K562 (cell line): Measurements from ENCODE around the gene ZNF488. TPM values are rescaled to one million over a fixed set of nuclear protein-coding genes. Genes with fewer than 3 reads are reported as not detected.

Source experiments
- ATAC-seq: fragments of 200-7000 bp; cut with Tn5 transposase; 3 replicates; pipeline ENCODE4 v1.9.1; 2020; ENCODE audit warnings: moderate library complexity
- BruUV-seq: library from RNA; stranded (reverse); fragments of 400-500 nt; replicated peaks from 2 replicates; lab custom pipeline; 2021; lab: Mats Ljungman, UMichigan
- CTCF ChIA-PET: fragments of 300-600 bp; formaldehyde crosslinking; extraction: SDS; loops from one replicate; lab custom pipeline; 2021; ENCODE audit warnings: low intra/inter-chr PET ratio; lab: Yijun Ruan, JAX
- POLR2A ChIA-PET: fragments of 300-600, 350-650 bp; sonication (Branson Sonifier 250); formaldehyde crosslinking; extraction: SDS; loops from one replicate; lab custom pipeline; 2021; ENCODE audit warnings: antibody characterized with exemption, inconsistent platforms; lab: Yijun Ruan, JAX
- DNase-seq, 4 experiments: peaks; one replicate each; pipeline versions ENCODE4 v3.0.0 to v3.0.0-alpha.2; 2011 to 2018; ENCODE audit warnings: low spot score in 3 of 4, mixed read lengths in 3 of 4; ENCODE audit errors: extremely low read depth in 1 of 4
- FAIRE-seq: peaks from 2 replicates; lab custom pipeline; 2011; peaks lifted over from hg19 to GRCh38; lab: Jason Lieb, UNC
- H2AFZ ChIP-seq: 2 replicates; pipeline ENCODE4 v1.6.0; 2011; ENCODE audit warnings: low read depth, low read length, control low read depth, inconsistent platforms
- H3K27ac ChIP-seq: fragments of 200-600 bp; 3 replicates; pipeline ENCODE4 v1.8.0; 2011; ENCODE audit warnings: low read depth, mild to moderate bottlenecking, control low read depth, inconsistent platforms, low read length, moderate library complexity, mixed read lengths; ENCODE audit errors: extremely low read depth
- H3K27me3 ChIP-seq, 2 experiments: fragments of 300-600 bp in 1 of 2; 2 replicates in 1 of 2; 3 replicates in 1 of 2; pipeline versions ENCODE4 v1.6.0 to v1.8.0; 2011; ENCODE audit warnings: inconsistent platforms in 2 of 2, low read length in 2 of 2, mild to moderate bottlenecking in 1 of 2, mixed read lengths in 1 of 2, moderate library complexity in 1 of 2; ENCODE audit not compliant: control insufficient read depth in 2 of 2, insufficient read depth in 2 of 2
- H3K36me3 ChIP-seq: fragments of 300-600 bp; 3 replicates; pipeline ENCODE4 v1.8.0; 2011; ENCODE audit warnings: mild to moderate bottlenecking, low read length, inconsistent platforms; ENCODE audit not compliant: control insufficient read depth, insufficient read depth
- H3K4me1 ChIP-seq, 2 experiments: fragments of 200-600 bp in 1 of 2; replicated peaks in 1 of 2; 2 replicates in 1 of 2; 3 replicates in 1 of 2; pipeline versions ENCODE4 v1.5.1 to v1.8.0; 2011; ENCODE audit warnings: inconsistent platforms in 2 of 2, low read length in 2 of 2, mild to moderate bottlenecking in 1 of 2, mixed read lengths in 1 of 2, moderate library complexity in 1 of 2; ENCODE audit not compliant: control insufficient read depth in 2 of 2, insufficient read depth in 2 of 2
- H3K4me2 ChIP-seq: 2 replicates; pipeline ENCODE4 v1.6.1; 2011; ENCODE audit warnings: low read length, control low read depth, inconsistent platforms, mixed read lengths; ENCODE audit not compliant: insufficient read depth
- H3K4me3 ChIP-seq: fragments of 200-600 bp; sonication (generic), shearing (Covaris generic); 2 replicates; pipeline ENCODE4 v1.5.1; 2016; ENCODE audit warnings: control low read depth, inconsistent platforms
- H3K79me2 ChIP-seq: fragments of 200-600 bp; 3 replicates; pipeline ENCODE4 v1.8.0; 2011; ENCODE audit warnings: low read length, inconsistent platforms; ENCODE audit not compliant: control insufficient read depth, insufficient read depth
- H3K9ac ChIP-seq, 2 experiments: 2 replicates each; pipeline versions ENCODE4 v1.6.0 to v1.6.1; 2011; ENCODE audit warnings: low read depth in 2 of 2, low read length in 2 of 2, control low read depth in 1 of 2, inconsistent platforms in 1 of 2, mild to moderate bottlenecking in 1 of 2, mixed read lengths in 1 of 2; ENCODE audit not compliant: insufficient read depth in 1 of 2
- H3K9me1 ChIP-seq: one replicate; pipeline ENCODE4 v1.6.0; 2011; ENCODE audit warnings: inconsistent platforms, mild to moderate bottlenecking, low read length, moderate library complexity; ENCODE audit not compliant: control insufficient read depth, insufficient read depth
- H3K9me3 ChIP-seq: replicated peaks from 2 replicates; pipeline ENCODE4 v1.5.1; 2011; ENCODE audit warnings: low read depth, low read length, inconsistent platforms; ENCODE audit not compliant: control insufficient read depth, insufficient read depth
- H4K20me1 ChIP-seq: replicated peaks from 2 replicates; pipeline ENCODE4 v1.6.1; 2011; ENCODE audit warnings: low read length, inconsistent platforms, mixed read lengths; ENCODE audit not compliant: control insufficient read depth, insufficient read depth
- ZNF316 ChIP-seq: fragments of 450-650 bp; IDR thresholded peaks from 2 replicates; pipeline ENCODE4 v1.6.1; 2016
- WGBS: fragments of 100-300 bp; shearing (Covaris generic); methylation state at CpG from one replicate; pipeline ENCODE4 v1.1.6; 2016; ENCODE audit warnings: low coverage, mixed read lengths; ENCODE audit not compliant: insufficient coverage; ENCODE audit errors: missing lambda C conversion rate; 5-methylcytosine and 5-hydroxymethylcytosine counted together
- in situ Hi-C: fragments of 300-500 bp; cut with MboI; formaldehyde crosslinking; loops from 4 replicates; pipeline ENCODE4 v1.15.0; 2018; ENCODE audit warnings: inconsistent platforms, mixed read lengths
- intact Hi-C: fragments of 100-400 bp; cut with micrococcal nuclease; formaldehyde crosslinking; loops from 2 replicates; pipeline ENCODE4 v1.14.2; 2022
- polyA plus RNA-seq, 8 experiments: library from polyadenylated mRNA; depleted of rRNA in 4 of 8; stranded (reverse) in 5 of 8; unstranded in 3 of 8; fragments of >200 nt; fragmentation: Nextera tagmentation in 2 of 8; fragmentation: Illumina TruSeq in 1 of 8; extraction: Ambion mirVana in 2 of 8; extraction: Trizol in 1 of 8; gene quantifications; 2 replicates each; pipeline versions ENCODE4 v1.2.1 to v1.2.3, GENCODE V29; 2011 to 2014; ENCODE audit warnings: inconsistent platforms in 1 of 8, missing spikeins in 1 of 8
- total RNA-seq, 7 experiments: library from RNA; depleted of rRNA in 6 of 7; stranded (reverse); fragments of >200 nt in 6 of 7; fragmentation: Illumina TruSeq in 2 of 7; extraction: Trizol in 2 of 7; gene quantifications; 2 replicates each; pipeline versions ENCODE4 v1.2.1 to v1.2.3, GENCODE V29; 2011 to 2021; ENCODE audit warnings: low replicate concordance in 1 of 7
- TF ChIP-seq, protein P1 (sequence below): fragments of 250-450 bp; sonication (Bioruptor Pico); IDR thresholded peaks from 2 replicates; pipeline ENCODE4 v1.4.0; 2020; ENCODE audit warnings: mild to moderate bottlenecking, moderate library complexity
- TF ChIP-seq, protein P2 (sequence below): fragments of 450-650 bp; formaldehyde crosslinking; IDR thresholded peaks from 2 replicates; pipeline ENCODE4 v1.4.0; 2022; ENCODE audit warnings: mild to moderate bottlenecking, moderate library complexity

ZNF488 gene
- total and polyA plus RNA-seq, 9 of the 15 experiments (the other 6 are each of a cell fraction or from before 2014, with no cell fraction given) = 0.03 to 0.09 (median 0.05) TPM; not detected in 3

DNA sequence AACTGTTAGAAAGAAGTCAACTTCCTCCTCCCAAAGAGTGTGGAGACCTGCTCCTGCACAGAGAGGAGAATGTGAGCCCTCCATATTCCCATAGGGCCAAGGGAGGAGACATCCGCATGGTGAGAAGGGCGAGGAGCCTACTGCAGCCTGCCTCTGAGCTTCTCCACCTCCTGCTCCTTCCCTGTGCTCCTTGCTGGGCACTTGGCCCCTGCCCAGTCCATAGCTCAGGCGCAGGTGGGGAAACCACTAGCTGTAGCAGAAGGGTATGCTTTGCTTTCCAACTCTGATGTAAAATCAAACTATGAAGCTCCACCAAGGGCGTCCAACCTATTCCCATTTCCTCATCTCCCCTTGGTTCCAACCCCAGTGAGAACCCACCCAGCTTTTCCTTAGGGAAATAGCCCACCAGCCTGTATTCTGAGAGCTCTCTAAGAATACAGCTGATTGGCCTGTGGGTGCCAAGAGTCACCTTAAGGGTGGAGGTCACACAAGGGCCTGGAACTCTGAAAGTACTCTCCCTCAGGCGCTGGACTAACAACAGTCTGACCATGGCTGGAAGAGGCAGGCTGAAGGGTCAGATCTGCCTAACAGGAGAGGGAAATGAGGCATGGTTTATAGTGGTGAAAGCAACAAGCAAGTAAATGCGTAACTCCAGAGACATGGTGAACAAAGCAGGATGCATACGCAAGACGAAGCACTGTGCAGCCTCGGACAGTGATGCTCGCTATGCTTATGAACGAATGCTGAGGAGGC, 13.9 kb downstream of the ZNF488 start:
- no TSS peak for BruUV-seq
- Histone ChIP-seq H3K27me3 (peaks cover 51 to 81% of the 10 kb centered on the region in 2 experiments), H3K79me2 (no peaks in the 10 kb centered on the region), H3K9me1 (peaks cover 5% of the 10 kb centered on the region), H3K36me3 (no peaks in the 10 kb centered on the region), H3K9ac (no peak overlapping the region), H4K20me1 (peaks cover 5% of the 10 kb centered on the region), H3K27ac (no peak overlapping the region), H3K4me3 (no peak overlapping the region), H3K4me1 (peaks cover 0 to 2% of the 10 kb centered on the region in 2 experiments; a peak in 1 of 5 replicates), H3K4me2 (no peak overlapping the region), H2AFZ (no peak overlapping the region), H3K9me3 (no peaks in the 10 kb centered on the region)
- intact Hi-C loops = no loop called here
- in situ Hi-C loops = no loop called here
- DNase-seq (no peak), FAIRE-seq (no peak), ATAC-seq (no peak)
- TF ChIP-seq, protein P1, sequence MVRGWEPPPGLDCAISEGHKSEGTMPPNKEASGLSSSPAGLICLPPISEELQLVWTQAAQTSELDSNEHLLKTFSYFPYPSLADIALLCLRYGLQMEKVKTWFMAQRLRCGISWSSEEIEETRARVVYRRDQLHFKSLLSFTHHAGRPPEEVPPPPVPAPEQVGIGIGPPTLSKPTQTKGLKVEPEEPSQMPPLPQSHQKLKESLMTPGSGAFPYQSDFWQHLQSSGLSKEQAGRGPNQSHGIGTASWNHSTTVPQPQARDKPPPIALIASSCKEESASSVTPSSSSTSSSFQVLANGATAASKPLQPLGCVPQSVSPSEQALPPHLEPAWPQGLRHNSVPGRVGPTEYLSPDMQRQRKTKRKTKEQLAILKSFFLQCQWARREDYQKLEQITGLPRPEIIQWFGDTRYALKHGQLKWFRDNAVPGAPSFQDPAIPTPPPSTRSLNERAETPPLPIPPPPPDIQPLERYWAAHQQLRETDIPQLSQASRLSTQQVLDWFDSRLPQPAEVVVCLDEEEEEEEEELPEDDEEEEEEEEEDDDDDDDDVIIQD (CRISPR knock-in tag) = no peak
- TF ChIP-seq ZNF316 = peak; percentile 23; the same call in 1 of the 2 replicates
- TF ChIP-seq, protein P2, sequence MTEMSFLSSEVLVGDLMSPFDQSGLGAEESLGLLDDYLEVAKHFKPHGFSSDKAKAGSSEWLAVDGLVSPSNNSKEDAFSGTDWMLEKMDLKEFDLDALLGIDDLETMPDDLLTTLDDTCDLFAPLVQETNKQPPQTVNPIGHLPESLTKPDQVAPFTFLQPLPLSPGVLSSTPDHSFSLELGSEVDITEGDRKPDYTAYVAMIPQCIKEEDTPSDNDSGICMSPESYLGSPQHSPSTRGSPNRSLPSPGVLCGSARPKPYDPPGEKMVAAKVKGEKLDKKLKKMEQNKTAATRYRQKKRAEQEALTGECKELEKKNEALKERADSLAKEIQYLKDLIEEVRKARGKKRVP (CRISPR knock-in tag) = no peak
- 13% methylated on average over 11 of the region's 11 CpGs for WGBS
- CTCF ChIA-PET = no interaction called here
- POLR2A ChIA-PET = no interaction called here
